IMR-90 (cell line): ENCODE measurements around the gene KLF7. TPM values are rescaled to one million over a fixed set of nuclear protein-coding genes. Genes with fewer than 3 reads are reported as not detected.

Source experiments
- ATAC-seq: fragments of 200-7000 bp; cut with Tn5 transposase; 2 replicates; pipeline ENCODE4 v1.9.1; 2020; ENCODE audit warnings: low read depth, mild to moderate bottlenecking, moderate library complexity
- BruUV-seq: library from RNA; stranded (reverse); fragments of 400-500 nt; replicated peaks from 2 replicates; lab custom pipeline; 2021; lab: Mats Ljungman, UMichigan
- CTCF ChIA-PET: fragments of 300-600 bp; formaldehyde crosslinking; extraction: SDS; loops from one replicate; lab custom pipeline; 2021; ENCODE audit warnings: antibody characterized with exemption; lab: Yijun Ruan, JAX
- POLR2A ChIA-PET: fragments of 300-600 bp; sonication (Branson Sonifier 250); formaldehyde crosslinking; loops from one replicate; lab custom pipeline; 2022; ENCODE audit warnings: antibody characterized with exemption; ENCODE audit not compliant: unreplicated experiment; lab: Charles Lee
- DNase-seq: peaks from one replicate; pipeline ENCODE4 v3.0.0; 2013
- H2AFZ ChIP-seq: replicated peaks from 2 replicates; pipeline ENCODE3; 2013; ENCODE audit warnings: low read length, mild to moderate bottlenecking; ENCODE audit not compliant: poor library complexity
- H2AK5ac ChIP-seq: 2 replicates; pipeline ENCODE4 v1.6.1; 2013; ENCODE audit warnings: low read depth, low read length, inconsistent platforms
- H2AK9ac ChIP-seq: replicated peaks from 2 replicates; pipeline ENCODE3; 2013; ENCODE audit warnings: mild to moderate bottlenecking, low read depth, low read length, moderate library complexity; ENCODE audit not compliant: poor library complexity
- H2BK120ac ChIP-seq: 2 replicates; pipeline ENCODE4 v1.6.1; 2013; ENCODE audit warnings: low read depth, low read length, inconsistent platforms
- H2BK15ac ChIP-seq: 3 replicates; pipeline ENCODE4 v1.6.1; 2013; ENCODE audit warnings: low read depth, low read length, inconsistent platforms
- H2BK20ac ChIP-seq: 2 replicates; pipeline ENCODE4 v1.6.1; 2013; ENCODE audit warnings: low read depth, mild to moderate bottlenecking, inconsistent platforms, low read length, moderate library complexity
- H2BK5ac ChIP-seq: 2 replicates; pipeline ENCODE4 v1.6.1; 2013; ENCODE audit warnings: mild to moderate bottlenecking, low read depth, low read length, inconsistent platforms; ENCODE audit not compliant: poor library complexity, severe bottlenecking
- H3K14ac ChIP-seq: replicated peaks from 2 replicates; pipeline ENCODE4 v1.6.1; 2013; ENCODE audit warnings: low read depth, low read length, inconsistent platforms
- H3K18ac ChIP-seq: 2 replicates; pipeline ENCODE4 v1.6.1; 2013; ENCODE audit warnings: low read depth, low read length, control low read depth
- H3K23ac ChIP-seq: 2 replicates; pipeline ENCODE4 v1.6.1; 2013; ENCODE audit warnings: low read depth, low read length, inconsistent platforms
- H3K27ac ChIP-seq: 2 replicates; pipeline ENCODE4 v1.5.1; 2013; ENCODE audit warnings: mild to moderate bottlenecking, control low read depth, low read length; ENCODE audit not compliant: insufficient read depth
- H3K27me3 ChIP-seq: 2 replicates; pipeline ENCODE4 v1.6.1; 2013; ENCODE audit warnings: low read length; ENCODE audit not compliant: control insufficient read depth, insufficient read depth
- H3K36me3 ChIP-seq: 2 replicates; pipeline ENCODE4 v1.6.1; 2013; ENCODE audit warnings: low read length, mixed read lengths; ENCODE audit not compliant: control insufficient read depth, insufficient read depth
- H3K4ac ChIP-seq: 2 replicates; pipeline ENCODE4 v1.6.1; 2013; ENCODE audit warnings: low read depth, low read length, inconsistent platforms
- H3K4me1 ChIP-seq: 2 replicates; pipeline ENCODE4 v1.6.1; 2013; ENCODE audit warnings: low read length, mixed read lengths; ENCODE audit not compliant: control insufficient read depth, insufficient read depth
- H3K4me2 ChIP-seq: 2 replicates; pipeline ENCODE4 v1.6.1; 2013; ENCODE audit warnings: low read depth, mild to moderate bottlenecking, control low read depth, low read length, moderate library complexity
- H3K4me3 ChIP-seq: 2 replicates; pipeline ENCODE4 v1.5.1; 2013; ENCODE audit warnings: low read depth, mild to moderate bottlenecking, control low read depth, low read length, moderate library complexity; ENCODE audit not compliant: insufficient read depth
- H3K56ac ChIP-seq: 2 replicates; pipeline ENCODE4 v1.6.1; 2013; ENCODE audit warnings: low read length, inconsistent platforms; ENCODE audit not compliant: insufficient read depth; ENCODE audit errors: extremely low read depth
- H3K79me1 ChIP-seq, 2 experiments: 2 replicates each; pipeline ENCODE4 v1.6.1; 2013; ENCODE audit warnings: low read length in 2 of 2, inconsistent platforms in 1 of 2, low read depth in 1 of 2
- H3K9ac ChIP-seq: 2 replicates; pipeline ENCODE4 v1.6.1; 2013; ENCODE audit warnings: low read depth, low read length, control low read depth
- H3K9me1 ChIP-seq: 2 replicates; pipeline ENCODE4 v1.6.1; 2013; ENCODE audit warnings: low read length, inconsistent platforms; ENCODE audit not compliant: insufficient read depth
- H3K9me3 ChIP-seq: 2 replicates; pipeline ENCODE4 v1.6.1; 2013; ENCODE audit warnings: low read length; ENCODE audit not compliant: control insufficient read depth, insufficient read depth
- H4K20me1 ChIP-seq: 2 replicates; pipeline ENCODE4 v1.6.1; 2013; ENCODE audit warnings: low read length, inconsistent platforms; ENCODE audit not compliant: insufficient read depth
- H4K5ac ChIP-seq: 2 replicates; pipeline ENCODE4 v1.6.1; 2013; ENCODE audit warnings: mild to moderate bottlenecking, low read depth, low read length, control low read depth
- H4K8ac ChIP-seq, 2 experiments: 2 replicates each; pipeline ENCODE4 v1.6.1; 2013; ENCODE audit warnings: low read depth in 2 of 2, low read length in 2 of 2, control low read depth in 1 of 2, inconsistent platforms in 1 of 2
- H4K91ac ChIP-seq: 2 replicates; pipeline ENCODE4 v1.6.1; 2013; ENCODE audit warnings: low read depth, low read length, inconsistent platforms; ENCODE audit not compliant: insufficient read depth
- BHLHE40 ChIP-seq: fragments of 150-350 bp; IDR thresholded peaks from 2 replicates; pipeline ENCODE4 v1.6.1; 2016; ENCODE audit warnings: mild to moderate bottlenecking, low read depth, low read length
- CEBPB ChIP-seq: IDR thresholded peaks from 2 replicates; pipeline ENCODE4 v1.6.1; 2012; ENCODE audit warnings: low read depth, low read length, improper control_type of control experiment
- CHD1 ChIP-seq: IDR thresholded peaks from 2 replicates; pipeline ENCODE4 v1.6.1; 2012; ENCODE audit warnings: low read depth, low read length, improper control_type of control experiment
- FOS ChIP-seq: fragments of 150-350 bp; IDR thresholded peaks from 2 replicates; pipeline ENCODE4 v1.6.1; 2016; ENCODE audit warnings: low read depth, low read length
- MAZ ChIP-seq: IDR thresholded peaks from 2 replicates; pipeline ENCODE4 v1.6.1; 2012; ENCODE audit warnings: low read depth, mild to moderate bottlenecking, low read length, improper control_type of control experiment, moderate library complexity, borderline replicate concordance
- NFE2L2 ChIP-seq: fragments of 150-350 bp; IDR thresholded peaks from 2 replicates; pipeline ENCODE4 v1.6.1; 2016; ENCODE audit warnings: low read depth, mild to moderate bottlenecking, low read length
- POLR2A ChIP-seq: IDR thresholded peaks from 2 replicates; pipeline ENCODE4 v1.6.1; 2012; ENCODE audit warnings: mild to moderate bottlenecking, low read depth, low read length
- RCOR1 ChIP-seq: IDR thresholded peaks from 2 replicates; pipeline ENCODE4 v1.6.1; 2012; ENCODE audit warnings: mild to moderate bottlenecking, low read length, improper control_type of control experiment; ENCODE audit not compliant: insufficient replicate concordance
- RFX5 ChIP-seq: IDR thresholded peaks from 2 replicates; pipeline ENCODE4 v1.8.0; 2012; ENCODE audit warnings: low read depth, mild to moderate bottlenecking, low read length, moderate library complexity
- SMC3 ChIP-seq: fragments of 150-350 bp; IDR thresholded peaks from 2 replicates; pipeline ENCODE4 v1.6.1; 2016; ENCODE audit warnings: low read depth, mild to moderate bottlenecking, antibody characterized with exemption, low read length, moderate library complexity
- WGBS, 2 experiments: methylation state at CpG; one replicate each; pipeline versions ENCODE4 v1.1.5 to v1.1.7; 2013; ENCODE audit warnings: missing lambda C conversion rate in 2 of 2; ENCODE audit not compliant: insufficient read length in 1 of 2; ENCODE audit errors: extremely low coverage in 2 of 2; 5-methylcytosine and 5-hydroxymethylcytosine counted together
- dilution Hi-C: fragments of 300-500 bp; cut with HindIII; formaldehyde crosslinking; loops from one replicate; pipeline ENCODE4 v1.14.3; 2018; ENCODE audit warnings: low sequenced_read_pairs; ENCODE audit not compliant: unreplicated experiment
- in situ Hi-C: fragments of 300-500 bp; cut with MboI; formaldehyde crosslinking; loops from 3 replicates; pipeline ENCODE4 v1.14.3; 2019; ENCODE audit warnings: low sequenced_read_pairs, inconsistent platforms, mixed read lengths
- intact Hi-C: fragments of 100-400 bp; cut with micrococcal nuclease; formaldehyde crosslinking; loops from 2 replicates; pipeline ENCODE4 v1.10.0; 2022
- polyA plus RNA-seq, 3 experiments: library from polyadenylated mRNA; depleted of rRNA; stranded (reverse); fragments of >200 nt; gene quantifications; 2 replicates each; pipeline ENCODE4 v1.2.3, GENCODE V29; 2012; ENCODE audit warnings: low replicate concordance in 1 of 3
- total RNA-seq: library from RNA; depleted of rRNA; stranded (reverse); fragments of >200 nt; gene quantifications from 2 replicates; pipeline ENCODE4 v1.2.3, GENCODE V29; 2012
- TF ChIP-seq, protein P1 (sequence below): fragments of 150-350 bp; IDR thresholded peaks from 2 replicates; pipeline ENCODE4 v1.6.1; 2016; ENCODE audit warnings: low read depth, mild to moderate bottlenecking, low read length, moderate library complexity, borderline replicate concordance
- TF ChIP-seq, protein P2 (sequence below): conservative IDR thresholded peaks from 2 replicates; pipeline ENCODE4 v1.5.1; 2012; ENCODE audit warnings: mild to moderate bottlenecking, low read depth, low read length, improper control_type of control experiment
- TF ChIP-seq, protein P3 (sequence below): fragments of 150-350 bp; IDR thresholded peaks from 2 replicates; pipeline ENCODE4 v1.6.1; 2017; ENCODE audit warnings: mild to moderate bottlenecking, antibody characterized with exemption, low read length, low read depth

KLF7 gene
- total and polyA plus RNA-seq, 2 of the 4 experiments (the other 2 are of a cell fraction) = 23.1 to 28.5 TPM

DNA sequence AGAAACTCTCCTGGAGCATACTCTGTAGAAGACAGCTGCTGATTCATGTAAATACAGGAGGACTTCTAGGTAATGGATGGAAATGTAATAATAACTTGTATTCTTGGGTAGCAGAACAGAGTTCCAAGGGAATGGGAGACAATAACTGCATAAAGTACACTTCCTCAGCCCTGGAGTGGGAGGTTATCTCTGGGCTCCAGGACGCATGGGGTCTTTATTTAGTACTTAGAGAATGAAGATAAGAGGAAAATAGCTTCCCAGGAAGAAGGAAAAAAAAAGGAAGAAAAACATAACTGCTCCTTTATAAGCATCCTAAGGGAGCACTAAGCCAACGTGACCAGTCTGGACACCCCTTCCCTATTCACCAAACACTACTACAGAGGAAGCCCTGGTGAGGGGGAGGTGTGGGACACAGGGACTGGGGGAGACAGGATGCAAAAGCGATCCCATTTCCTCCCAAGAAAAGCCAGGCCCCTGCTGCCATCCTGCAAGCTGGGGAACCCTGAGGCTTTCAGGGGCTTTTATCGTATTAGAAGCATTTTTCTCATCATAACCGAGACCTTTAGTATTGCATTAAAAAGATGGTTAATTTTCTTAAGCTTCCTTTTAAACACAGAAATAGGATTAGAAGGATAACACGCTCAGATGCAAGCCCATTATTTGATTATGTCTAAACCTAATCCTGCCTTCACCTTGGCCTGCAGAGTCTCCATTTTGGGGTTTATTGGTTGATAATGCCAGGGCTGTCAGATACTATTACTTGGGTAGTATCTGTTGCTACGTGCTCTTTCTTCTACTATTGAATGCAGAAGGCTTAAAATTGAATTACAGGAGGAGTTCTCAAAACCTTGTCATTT lies 78.5 kb downstream of the KLF7 start:
- no peak for DNase-seq
- Histone ChIP-seq H4K91ac (no peak overlapping the region), H2BK5ac (no peak overlapping the region), H2BK15ac (no peak overlapping the region), H3K18ac (no peak overlapping the region), H3K9me1 (peaks cover 32% of the 10 kb centered on the region), H3K4me3 (no peak overlapping the region), H3K56ac (no peak overlapping the region), H2AK5ac (no peak overlapping the region), H3K9ac (no peak overlapping the region), H3K79me1 (peaks cover 51 to 85% of the 10 kb centered on the region in 2 experiments), H3K14ac (no peak overlapping the region), H3K4me2 (no peak overlapping the region), H4K8ac (no peak overlapping the region), H4K20me1 (peaks cover 75% of the 10 kb centered on the region), H2BK120ac (no peak overlapping the region), H2AK9ac (no peak overlapping the region), H2AFZ (no peak overlapping the region), H3K27me3 (no peaks in the 10 kb centered on the region), H3K4me1 (no peaks in the 10 kb centered on the region; the same call in 1 of the 2 replicates), H3K36me3 (peaks cover 35% of the 10 kb centered on the region), H2BK20ac (no peak overlapping the region), H3K9me3 (no peaks in the 10 kb centered on the region), H3K27ac (no peak overlapping the region), H3K4ac (no peak overlapping the region), H3K23ac (no peak overlapping the region), H4K5ac (no peak overlapping the region)
- WGBS, 2 experiments = no CpG with 5 or more reads among the region's 7 CpGs
- ATAC-seq = no peak
- intact Hi-C loops = no loop called here
- dilution Hi-C loops = no loop called here
- TF ChIP-seq NFE2L2 (no peak), POLR2A (no peak), CHD1 (no peak), BHLHE40 (no peak), CEBPB (no peak), FOS (no peak), SMC3 (no peak), RCOR1 (no peak), RFX5 (no peak), MAZ (no peak)
- TF ChIP-seq, protein P1, sequence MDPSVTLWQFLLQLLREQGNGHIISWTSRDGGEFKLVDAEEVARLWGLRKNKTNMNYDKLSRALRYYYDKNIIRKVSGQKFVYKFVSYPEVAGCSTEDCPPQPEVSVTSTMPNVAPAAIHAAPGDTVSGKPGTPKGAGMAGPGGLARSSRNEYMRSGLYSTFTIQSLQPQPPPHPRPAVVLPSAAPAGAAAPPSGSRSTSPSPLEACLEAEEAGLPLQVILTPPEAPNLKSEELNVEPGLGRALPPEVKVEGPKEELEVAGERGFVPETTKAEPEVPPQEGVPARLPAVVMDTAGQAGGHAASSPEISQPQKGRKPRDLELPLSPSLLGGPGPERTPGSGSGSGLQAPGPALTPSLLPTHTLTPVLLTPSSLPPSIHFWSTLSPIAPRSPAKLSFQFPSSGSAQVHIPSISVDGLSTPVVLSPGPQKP = no peak
- TF ChIP-seq, protein P2, sequence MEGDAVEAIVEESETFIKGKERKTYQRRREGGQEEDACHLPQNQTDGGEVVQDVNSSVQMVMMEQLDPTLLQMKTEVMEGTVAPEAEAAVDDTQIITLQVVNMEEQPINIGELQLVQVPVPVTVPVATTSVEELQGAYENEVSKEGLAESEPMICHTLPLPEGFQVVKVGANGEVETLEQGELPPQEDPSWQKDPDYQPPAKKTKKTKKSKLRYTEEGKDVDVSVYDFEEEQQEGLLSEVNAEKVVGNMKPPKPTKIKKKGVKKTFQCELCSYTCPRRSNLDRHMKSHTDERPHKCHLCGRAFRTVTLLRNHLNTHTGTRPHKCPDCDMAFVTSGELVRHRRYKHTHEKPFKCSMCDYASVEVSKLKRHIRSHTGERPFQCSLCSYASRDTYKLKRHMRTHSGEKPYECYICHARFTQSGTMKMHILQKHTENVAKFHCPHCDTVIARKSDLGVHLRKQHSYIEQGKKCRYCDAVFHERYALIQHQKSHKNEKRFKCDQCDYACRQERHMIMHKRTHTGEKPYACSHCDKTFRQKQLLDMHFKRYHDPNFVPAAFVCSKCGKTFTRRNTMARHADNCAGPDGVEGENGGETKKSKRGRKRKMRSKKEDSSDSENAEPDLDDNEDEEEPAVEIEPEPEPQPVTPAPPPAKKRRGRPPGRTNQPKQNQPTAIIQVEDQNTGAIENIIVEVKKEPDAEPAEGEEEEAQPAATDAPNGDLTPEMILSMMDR = no peak
- TF ChIP-seq, protein P3, sequence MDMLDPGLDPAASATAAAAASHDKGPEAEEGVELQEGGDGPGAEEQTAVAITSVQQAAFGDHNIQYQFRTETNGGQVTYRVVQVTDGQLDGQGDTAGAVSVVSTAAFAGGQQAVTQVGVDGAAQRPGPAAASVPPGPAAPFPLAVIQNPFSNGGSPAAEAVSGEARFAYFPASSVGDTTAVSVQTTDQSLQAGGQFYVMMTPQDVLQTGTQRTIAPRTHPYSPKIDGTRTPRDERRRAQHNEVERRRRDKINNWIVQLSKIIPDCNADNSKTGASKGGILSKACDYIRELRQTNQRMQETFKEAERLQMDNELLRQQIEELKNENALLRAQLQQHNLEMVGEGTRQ = no peak
- in situ Hi-C loops = no loop called here
- POLR2A ChIA-PET = no interaction called here
- CTCF ChIA-PET = no interaction called here
- BruUV-seq = no TSS peak
